K562 (cell line): Measurements from ENCODE around the gene FILIP1L. TPM values are rescaled to one million over a fixed set of nuclear protein-coding genes. Genes with fewer than 3 reads are reported as not detected.

Experiments
- HCFC1 ChIP-seq: IDR thresholded peaks from 2 replicates; pipeline ENCODE4 v1.6.1; 2012; ENCODE audit warnings: low read depth, low read length, improper control_type of control experiment
- polyA plus RNA-seq, 8 experiments: library from polyadenylated mRNA; depleted of rRNA in 4 of 8; stranded (reverse) in 5 of 8; unstranded in 3 of 8; fragments of >200 nt; fragmentation: Nextera tagmentation in 2 of 8; fragmentation: Illumina TruSeq in 1 of 8; extraction: Ambion mirVana in 2 of 8; extraction: Trizol in 1 of 8; gene quantifications; 2 replicates each; pipeline versions ENCODE4 v1.2.1 to v1.2.3, GENCODE V29; 2011 to 2014; ENCODE audit warnings: inconsistent platforms in 1 of 8, missing spikeins in 1 of 8
- total RNA-seq, 7 experiments: library from RNA; depleted of rRNA in 6 of 7; stranded (reverse); fragments of >200 nt in 6 of 7; fragmentation: Illumina TruSeq in 2 of 7; extraction: Trizol in 2 of 7; gene quantifications; 2 replicates each; pipeline versions ENCODE4 v1.2.1 to v1.2.3, GENCODE V29; 2011 to 2021; ENCODE audit warnings: low replicate concordance in 1 of 7
- TF ChIP-seq, protein P1 (sequence below): sonication (generic); formaldehyde crosslinking; IDR thresholded peaks from 2 replicates; pipeline ENCODE4 v1.8.1; 2023; ENCODE audit warnings: missing genetic modification reagents, mild to moderate bottlenecking, borderline replicate concordance
- TF ChIP-seq, protein P2 (sequence below): fragments of 450-650 bp; formaldehyde crosslinking; IDR thresholded peaks from 2 replicates; pipeline ENCODE4 v1.4.0; 2022; ENCODE audit warnings: missing genetic modification characterization
- TF ChIP-seq, protein P3 (sequence below), 2 experiments: fragments of 450-650 bp; IDR thresholded peaks; 2 replicates each; pipeline ENCODE4 v1.6.1; 2016

Gene FILIP1L
- total and polyA plus RNA-seq, 9 of the 15 experiments (the other 6 are each of a cell fraction or from before 2014, with no cell fraction given) = 0.50 to 2.1 (median 1.1) TPM

DNA sequence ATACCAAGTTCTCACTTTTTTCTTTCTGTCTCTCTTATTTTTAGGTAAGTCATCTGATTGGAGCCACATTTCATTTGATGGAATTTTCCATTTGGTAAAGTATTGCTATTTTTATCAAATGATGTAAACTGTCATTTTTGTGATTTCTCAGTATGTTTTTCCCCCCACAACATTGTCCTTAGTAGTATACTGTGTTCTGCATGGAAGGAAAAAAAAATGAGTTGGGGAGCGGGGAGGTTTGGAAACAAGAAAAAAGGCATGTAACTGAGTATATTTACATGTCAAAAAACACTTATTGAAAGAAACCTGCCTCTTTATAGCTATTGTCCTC is 104.2 kb downstream of the FILIP1L start (continued):
- TF ChIP-seq, protein P1, sequence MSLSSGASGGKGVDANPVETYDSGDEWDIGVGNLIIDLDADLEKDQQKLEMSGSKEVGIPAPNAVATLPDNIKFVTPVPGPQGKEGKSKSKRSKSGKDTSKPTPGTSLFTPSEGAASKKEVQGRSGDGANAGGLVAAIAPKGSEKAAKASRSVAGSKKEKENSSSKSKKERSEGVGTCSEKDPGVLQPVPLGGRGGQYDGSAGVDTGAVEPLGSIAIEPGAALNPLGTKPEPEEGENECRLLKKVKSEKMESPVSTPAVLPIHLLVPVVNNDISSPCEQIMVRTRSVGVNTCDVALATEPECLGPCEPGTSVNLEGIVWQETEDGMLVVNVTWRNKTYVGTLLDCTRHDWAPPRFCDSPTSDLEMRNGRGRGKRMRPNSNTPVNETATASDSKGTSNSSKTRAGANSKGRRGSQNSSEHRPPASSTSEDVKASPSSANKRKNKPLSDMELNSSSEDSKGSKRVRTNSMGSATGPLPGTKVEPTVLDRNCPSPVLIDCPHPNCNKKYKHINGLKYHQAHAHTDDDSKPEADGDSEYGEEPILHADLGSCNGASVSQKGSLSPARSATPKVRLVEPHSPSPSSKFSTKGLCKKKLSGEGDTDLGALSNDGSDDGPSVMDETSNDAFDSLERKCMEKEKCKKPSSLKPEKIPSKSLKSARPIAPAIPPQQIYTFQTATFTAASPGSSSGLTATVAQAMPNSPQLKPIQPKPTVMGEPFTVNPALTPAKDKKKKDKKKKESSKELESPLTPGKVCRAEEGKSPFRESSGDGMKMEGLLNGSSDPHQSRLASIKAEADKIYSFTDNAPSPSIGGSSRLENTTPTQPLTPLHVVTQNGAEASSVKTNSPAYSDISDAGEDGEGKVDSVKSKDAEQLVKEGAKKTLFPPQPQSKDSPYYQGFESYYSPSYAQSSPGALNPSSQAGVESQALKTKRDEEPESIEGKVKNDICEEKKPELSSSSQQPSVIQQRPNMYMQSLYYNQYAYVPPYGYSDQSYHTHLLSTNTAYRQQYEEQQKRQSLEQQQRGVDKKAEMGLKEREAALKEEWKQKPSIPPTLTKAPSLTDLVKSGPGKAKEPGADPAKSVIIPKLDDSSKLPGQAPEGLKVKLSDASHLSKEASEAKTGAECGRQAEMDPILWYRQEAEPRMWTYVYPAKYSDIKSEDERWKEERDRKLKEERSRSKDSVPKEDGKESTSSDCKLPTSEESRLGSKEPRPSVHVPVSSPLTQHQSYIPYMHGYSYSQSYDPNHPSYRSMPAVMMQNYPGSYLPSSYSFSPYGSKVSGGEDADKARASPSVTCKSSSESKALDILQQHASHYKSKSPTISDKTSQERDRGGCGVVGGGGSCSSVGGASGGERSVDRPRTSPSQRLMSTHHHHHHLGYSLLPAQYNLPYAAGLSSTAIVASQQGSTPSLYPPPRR (CRISPR knock-in tag) = no peak
- TF ChIP-seq HCFC1 = no peak
- TF ChIP-seq, protein P2, sequence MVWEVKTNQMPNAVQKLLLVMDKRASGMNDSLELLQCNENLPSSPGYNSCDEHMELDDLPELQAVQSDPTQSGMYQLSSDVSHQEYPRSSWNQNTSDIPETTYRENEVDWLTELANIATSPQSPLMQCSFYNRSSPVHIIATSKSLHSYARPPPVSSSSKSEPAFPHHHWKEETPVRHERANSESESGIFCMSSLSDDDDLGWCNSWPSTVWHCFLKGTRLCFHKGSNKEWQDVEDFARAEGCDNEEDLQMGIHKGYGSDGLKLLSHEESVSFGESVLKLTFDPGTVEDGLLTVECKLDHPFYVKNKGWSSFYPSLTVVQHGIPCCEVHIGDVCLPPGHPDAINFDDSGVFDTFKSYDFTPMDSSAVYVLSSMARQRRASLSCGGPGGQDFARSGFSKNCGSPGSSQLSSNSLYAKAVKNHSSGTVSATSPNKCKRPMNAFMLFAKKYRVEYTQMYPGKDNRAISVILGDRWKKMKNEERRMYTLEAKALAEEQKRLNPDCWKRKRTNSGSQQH (CRISPR knock-in tag) = no peak
- TF ChIP-seq, protein P3, sequence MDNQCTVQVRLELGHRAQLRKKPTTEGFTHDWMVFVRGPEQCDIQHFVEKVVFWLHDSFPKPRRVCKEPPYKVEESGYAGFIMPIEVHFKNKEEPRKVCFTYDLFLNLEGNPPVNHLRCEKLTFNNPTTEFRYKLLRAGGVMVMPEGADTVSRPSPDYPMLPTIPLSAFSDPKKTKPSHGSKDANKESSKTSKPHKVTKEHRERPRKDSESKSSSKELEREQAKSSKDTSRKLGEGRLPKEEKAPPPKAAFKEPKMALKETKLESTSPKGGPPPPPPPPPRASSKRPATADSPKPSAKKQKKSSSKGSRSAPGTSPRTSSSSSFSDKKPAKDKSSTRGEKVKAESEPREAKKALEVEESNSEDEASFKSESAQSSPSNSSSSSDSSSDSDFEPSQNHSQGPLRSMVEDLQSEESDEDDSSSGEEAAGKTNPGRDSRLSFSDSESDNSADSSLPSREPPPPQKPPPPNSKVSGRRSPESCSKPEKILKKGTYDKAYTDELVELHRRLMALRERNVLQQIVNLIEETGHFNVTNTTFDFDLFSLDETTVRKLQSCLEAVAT (IDR thresholded peaks at IDR 0.05) = no peak
